Adrenal gland (tissue), 12 donors: ENCODE results near the gene LTBP2. TPM values are rescaled to one million over a fixed set of nuclear protein-coding genes. Genes with fewer than 3 reads are reported as not detected.

Experiments used
- DNase-seq, 7 donors: peaks; one replicate each; pipeline ENCODE4 v3.0.0-alpha.2; 2019 to 2020
- H3K27ac ChIP-seq, 5 donors: fragments of 200-600 bp; sonication (generic) in 4 of 5; 1 replicate in 3 of 5; 2 replicates in 2 of 5; pipeline versions ENCODE4 v1.5.1 to v1.8.0; 2016 to 2020; ENCODE audit warnings: mild to moderate bottlenecking in 1 of 5
- H3K27me3 ChIP-seq: fragments of 200-600 bp; 2 replicates; pipeline ENCODE4 v1.8.0; 2021
- H3K36me3 ChIP-seq, 2 donors: fragments of 200-600 bp; replicated peaks in 1 of 2; 1 replicate in 1 of 2; 2 replicates in 1 of 2; pipeline versions ENCODE4 v1.5.1 to v1.8.0; 2018 to 2022
- H3K4me1 ChIP-seq, 2 donors: fragments of 200-600 bp; replicated peaks in 1 of 2; 1 replicate in 1 of 2; 2 replicates in 1 of 2; pipeline versions ENCODE4 v1.5.1 to v1.8.0; 2018 to 2021
- H3K4me3 ChIP-seq, 4 donors: fragments of 200-600 bp; sonication (generic) in 3 of 4; one replicate each; pipeline ENCODE4 v1.5.1; 2016 to 2018
- H3K9me3 ChIP-seq, 3 donors: fragments of 200-600 bp; sonication (generic) in 1 of 3; replicated peaks in 1 of 3; 1 replicate in 2 of 3; 2 replicates in 1 of 3; pipeline versions ENCODE4 v1.5.1 to v1.8.0; 2016 to 2021
- CTCF ChIP-seq, 6 experiments: fragments of 450-650 bp in 4 of 6; fragments of 200-600 bp in 2 of 6; sonication (generic) in 1 of 6; IDR thresholded peaks; 1 replicate in 5 of 6; 2 replicates in 1 of 6; pipeline versions ENCODE4 v1.5.1 to v1.8.0; 2016 to 2021; ENCODE audit warnings: antibody characterized with exemption in 6 of 6, mild to moderate bottlenecking in 2 of 6, moderate library complexity in 1 of 6
- POLR2A ChIP-seq, 2 donors: fragments of 450-650 bp; IDR thresholded peaks; one replicate each; pipeline ENCODE4 v1.6.1; 2017; ENCODE audit warnings: antibody characterized with exemption in 2 of 2, mild to moderate bottlenecking in 2 of 2, moderate library complexity in 1 of 2
- WGBS, 4 donors: extraction: QIAGEN DNeasy Blood & Tissue Kit in 2 of 4; methylation state at CpG; one replicate each; pipeline versions ENCODE4 v1.1.5 to v1.1.7; 2013 to 2017; 5-methylcytosine and 5-hydroxymethylcytosine counted together
- intact Hi-C, 2 donors: fragments of 100-400 bp; cut with DNase I; formaldehyde crosslinking; loops; one replicate each; pipeline versions ENCODE4 v1.14.1 to v1.15.0; 2022 to 2023
- polyA plus RNA-seq, 3 donors: library from polyadenylated mRNA; stranded (reverse); fragments of 200-250 nt in 2 of 3; fragments of 350-450 nt in 1 of 3; fragmentation: Illumina TruSeq in 1 of 3; extraction: RNeasy Lipid Tissue Mini Kit (QIAGEN cat#74804) in 1 of 3; gene quantifications; one replicate each; pipeline ENCODE4 v1.2.3, GENCODE V29; 2013 to 2014
- total RNA-seq, 9 donors: library from RNA; depleted of rRNA in 4 of 9; stranded (reverse); fragments of >200 nt in 4 of 9; fragments of 120-200 nt in 1 of 9; fragmentation: NEBNext Ultra II Directional in 1 of 9; extraction: Animal tissue kit (Norgen Biotek cat#: 25700) in 1 of 9; gene quantifications; one replicate each; pipeline versions ENCODE4 v1.1.0 to v1.2.4, GENCODE V29; 2013 to 2023
- donor health status: healthy with polysubstance abuse.
- donor health status: Bipolar disorder and iron deficiency.
- donor health status: DM: yes; HTN: yes; CAD: no.
- donor health status: DM: no; HTN: no; CAD: no.
- donor health status: DM: no; HTN: no; CAD: no.
- donor health status: DM: yes; HTN: yes; CAD: no.

The LTBP2 gene
- total and polyA plus RNA-seq, 12 donors: 2.1 to 17.0 (median 6.2) TPM

DNA sequence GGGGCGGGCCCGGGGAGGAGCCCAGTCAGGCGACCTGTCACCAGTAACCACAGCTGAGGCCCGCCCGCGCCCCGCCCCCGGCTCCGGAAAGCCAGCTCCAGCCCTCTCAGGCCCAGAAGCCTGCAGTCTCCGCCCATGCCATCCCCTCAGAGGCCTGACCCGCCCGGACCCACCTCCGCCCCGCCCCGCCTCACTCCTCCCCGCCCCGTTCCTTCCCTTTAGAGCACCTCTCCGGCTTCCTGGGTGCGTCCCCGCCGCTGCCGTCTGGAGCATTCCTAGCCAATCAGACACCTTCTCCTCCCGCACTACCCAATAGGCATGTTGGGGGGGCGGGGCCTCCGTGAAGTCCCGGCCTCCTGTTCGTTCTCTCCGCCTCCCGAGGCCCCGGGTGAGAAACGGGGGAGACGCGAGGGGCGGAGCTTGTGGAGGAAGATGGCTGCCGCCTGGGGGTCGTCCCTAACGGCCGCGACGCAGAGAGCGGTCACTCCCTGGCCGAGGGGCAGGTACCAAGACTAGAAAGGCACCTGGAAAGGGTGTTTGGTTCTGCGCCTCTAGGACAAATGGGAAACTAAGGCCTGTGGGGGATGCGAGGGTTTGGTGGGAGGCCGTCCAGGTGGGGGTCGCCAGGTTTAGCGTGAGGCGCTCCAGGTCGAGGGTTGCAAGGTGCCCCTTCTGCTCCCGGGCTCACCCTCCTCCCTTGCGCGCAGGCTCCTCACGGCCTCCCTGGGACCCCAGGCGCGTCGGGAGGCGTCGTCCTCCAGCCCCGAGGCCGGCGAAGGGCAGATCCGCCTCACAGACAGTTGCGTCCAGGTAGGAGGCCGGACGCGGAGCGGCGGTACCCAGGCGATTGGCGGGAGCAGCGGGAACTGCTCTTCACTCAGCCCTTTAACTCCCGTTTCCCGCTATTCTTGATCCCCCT is 118.4 kb downstream of the LTBP2 start, which contains the start of gene ISCA2:
Gene ISCA2 (plus strand): TSS at position 423 of the 919 bp plus-strand sequence. CDS start 10 bp downstream, at position 433.
- peak within 1 kb of the TSS; percentile 57 to 86 (median 86) for H3K4me3 ChIP-seq
- TF ChIP-seq POLR2A (IDR thresholded peaks at IDR 0.05) (no peak), CTCF (IDR thresholded peaks at IDR 0.05) (peak in 2 of 6 experiments; percentile 1 to 16)
- H3K27ac ChIP-seq: peak within 1 kb of the TSS; percentile 84 to 98 (median 97)
- no peaks in the 10 kb centered on the region for H3K36me3 ChIP-seq
- intact Hi-C loops: loop anchor here in 1 of 2 donors (5.0 kb wide), 1 partner anchor 131 kb away; no protein-coding TSS in a partner anchor
- H3K27me3 ChIP-seq: no peaks in the 10 kb centered on the region
- peaks cover 33 to 52% of the 10 kb centered on the region in 2 donors for H3K4me1 ChIP-seq
- WGBS, 4 donors: 1% methylated on average over 24 to 73 of the region's 73 CpGs
- H3K9me3 ChIP-seq: no peaks in the 10 kb centered on the region
- DNase-seq: peak; percentile 100

GRCh38 chr14:74492776-74493342 is 119.2 kb downstream of the LTBP2 start, which contains the start of gene NPC2:
TSS of gene NPC2 (minus strand) at chr14:74493305. CDS start at chr14:74493274, 31 bp downstream.
- intact Hi-C loops: loop anchor here in 1 of 2 donors (5.0 kb wide), 1 partner anchor 131 kb away; no protein-coding TSS in a partner anchor
- Histone ChIP-seq H3K36me3 (no peaks in the 10 kb centered on the region), H3K27me3 (no peaks in the 10 kb centered on the region), H3K27ac (peak within 1 kb of the TSS; percentile 84 to 98 (median 97)), H3K9me3 (no peaks in the 10 kb centered on the region), H3K4me3 (peak within 1 kb of the TSS; percentile 57 to 86 (median 86)), H3K4me1 (peaks cover 37 to 60% of the 10 kb centered on the region in 2 donors)
- DNase-seq: peak in 1 of 7 donors; percentile 13
- WGBS, 4 donors: 0 to 2% (median 0%) methylated on average over 21 to 35 of the region's 35 CpGs
- TF ChIP-seq POLR2A (IDR thresholded peaks at IDR 0.05): peak; percentile 67 to 94
- no peak for TF ChIP-seq CTCF (IDR thresholded peaks at IDR 0.05)

- H3K36me3 ChIP-seq: no peaks in the 10 kb centered on the region
- H3K9me3 ChIP-seq: no peaks in the 10 kb centered on the region
- peak overlapping the region; percentile 84 to 98 (median 97) for H3K27ac ChIP-seq
- H3K4me3 ChIP-seq: peak overlapping the region in 3 of 4 donors; percentile 13 to 86 (median 85)
- TF ChIP-seq POLR2A (IDR thresholded peaks at IDR 0.05) (peak in 1 of 2 donors; percentile 47), CTCF (IDR thresholded peaks at IDR 0.05) (peak; percentile 17 to 53 (median 44))
- peaks cover 37 to 67% of the 10 kb centered on the region in 2 donors for H3K4me1 ChIP-seq
- H3K27me3 ChIP-seq: no peaks in the 10 kb centered on the region
- intact Hi-C loops: loop anchor here in 1 of 2 donors (5.0 kb wide), 1 partner anchor 130 kb away; no protein-coding TSS in a partner anchor
- peak; percentile 33 to 72 (median 59) for DNase-seq
- WGBS, 4 donors: 2 to 5% (median 3%) methylated on average over 20 of the region's 20 CpGs
Measured at GRCh38 chr14:74491956-74492775, 119.9 kb downstream of the LTBP2 start.
